SK-N-SH treated with all-trans-retinoic acid at 6 μM for 48 hours (cell line): ENCODE results near the gene CPXM2.

Experiments
- ARNTL ChIP-seq: fragments of 450-650 bp; formaldehyde crosslinking; IDR thresholded peaks from 2 replicates; pipeline ENCODE4 v1.5.0; 2020; ENCODE audit warnings: low read depth, mild to moderate bottlenecking, moderate library complexity, borderline replicate concordance
- CSDC2 ChIP-seq: fragments of 250-450 bp; sonication (Bioruptor Pico); IDR thresholded peaks from 2 replicates; pipeline ENCODE4 v1.5.0; 2020; ENCODE audit warnings: mild to moderate bottlenecking, moderate library complexity
- OSR1 ChIP-seq: fragments of 250-450 bp; sonication (Bioruptor Pico); IDR thresholded peaks from 2 replicates; pipeline ENCODE4 v1.8.0; 2022; ENCODE audit warnings: moderate library complexity, mild to moderate bottlenecking, inconsistent platforms
- RARB ChIP-seq: fragments of 250-450 bp; sonication (Bioruptor Pico); IDR thresholded peaks from 2 replicates; pipeline ENCODE4 v1.8.0; 2021; ENCODE audit warnings: mild to moderate bottlenecking, moderate library complexity
- ZFP3 ChIP-seq: fragments of 250-450 bp; sonication (Bioruptor Pico); IDR thresholded peaks from 2 replicates; pipeline ENCODE4 v1.5.0; 2020; ENCODE audit warnings: mild to moderate bottlenecking, moderate library complexity
- ZFP30 ChIP-seq: fragments of 450-650 bp; formaldehyde crosslinking; IDR thresholded peaks from 2 replicates; pipeline ENCODE4 v1.5.0; 2022; ENCODE audit warnings: mild to moderate bottlenecking, moderate library complexity
- ZNF70 ChIP-seq: fragments of 450-650 bp; formaldehyde crosslinking; IDR thresholded peaks from 2 replicates; pipeline ENCODE4 v1.5.0; 2020; ENCODE audit warnings: mild to moderate bottlenecking, moderate library complexity

- no peak for TF ChIP-seq ZFP3 (CRISPR knock-in tag)
- TF ChIP-seq RARB (CRISPR knock-in tag), result no peak
- TF ChIP-seq ARNTL (CRISPR knock-in tag), result no peak
- no peak for TF ChIP-seq CSDC2 (CRISPR knock-in tag)
- no peak for TF ChIP-seq ZFP30 (CRISPR knock-in tag)
- no peak for TF ChIP-seq ZNF70 (CRISPR knock-in tag)
- TF ChIP-seq OSR1 (CRISPR knock-in tag), result no peak
Measured at GRCh38 chr10:123930340-123931001, 38.9 kb upstream of the CPXM2 start.
